Activated B cell treated with CpG ODN at 0.5 μM for 24 hours (primary cell): ENCODE results near the gene PKN1. TPM values are rescaled to one million over a fixed set of nuclear protein-coding genes. Genes with fewer than 3 reads are reported as not detected.
A peak's percentile ranks its signal among the peaks of the same experiment; 100 is the strongest.

Source experiments
- ATAC-seq: fragments of 200-7000 bp; cut with Tn5 transposase; one replicate; pipeline ENCODE4 v1.10.0; 2021; ENCODE audit warnings: low read depth, mild to moderate bottlenecking, moderate library complexity
- CTCF ChIA-PET: fragments of 350-600 bp; sonication (Branson Sonifier 250); formaldehyde crosslinking; loops from one replicate; lab custom pipeline; 2021; ENCODE audit warnings: antibody characterized with exemption; lab: Charles Lee
- POLR2A ChIA-PET: fragments of 350-600 bp; sonication (Branson Sonifier 250); formaldehyde crosslinking; loops from one replicate; lab custom pipeline; 2021; ENCODE audit warnings: antibody characterized with exemption; lab: Charles Lee
- DNase-seq: peaks from one replicate; pipeline ENCODE4 v3.0.0; 2022
- H3K27ac Mint-ChIP-seq: one replicate; pipeline ENCODE4 v1.8.0; 2020; ENCODE audit warnings: mixed read lengths
- H3K27me3 Mint-ChIP-seq: one replicate; pipeline ENCODE4 v1.8.0; 2021; ENCODE audit warnings: mixed read lengths
- H3K36me3 Mint-ChIP-seq: one replicate; pipeline ENCODE4 v1.8.0; 2021; ENCODE audit warnings: low read depth, mixed read lengths
- H3K4me1 Mint-ChIP-seq: one replicate; pipeline ENCODE4 v1.8.0; 2021; ENCODE audit warnings: mixed read lengths
- H3K4me3 Mint-ChIP-seq: one replicate; pipeline ENCODE4 v1.8.0; 2020; ENCODE audit warnings: mild to moderate bottlenecking, mixed read lengths
- H3K9me3 Mint-ChIP-seq: one replicate; pipeline ENCODE4 v1.8.0; 2020; ENCODE audit warnings: mixed read lengths
- CTCF ChIP-seq: fragments of 200-600 bp; IDR thresholded peaks from one replicate; pipeline ENCODE4 v1.8.0; 2022; ENCODE audit warnings: antibody characterized with exemption, mild to moderate bottlenecking
- intact Hi-C: fragments of 100-400 bp; cut with micrococcal nuclease; formaldehyde crosslinking; loops from one replicate; pipeline ENCODE4 v1.15.1; 2024
- total RNA-seq: library from RNA; stranded (reverse); gene quantifications from 2 replicates; pipeline ENCODE4 v1.2.3, GENCODE V29; 2022

PKN1 gene
- total RNA-seq, 1 donor from 2014 or later, result 159 TPM

- peak; percentile 73 for DNase-seq
These were observed 47.0 kb downstream of the PKN1 start for GRCh38 chr19:14479975-14480699.

GRCh38 chr19:14480700-14481079 is 47.6 kb downstream of the PKN1 start:
- Mint-ChIP-seq H3K27ac (no peak overlapping the region), H3K36me3 (peaks cover 3% of the 10 kb centered on the region), H3K9me3 (no peaks in the 10 kb centered on the region), H3K4me1 (peaks cover under 1% of the 10 kb centered on the region), H3K4me3 (no peak overlapping the region), H3K27me3 (peaks cover 9% of the 10 kb centered on the region)
- ChIA-PET POLR2A (no interaction called here), CTCF (interaction anchor here (1.1 to 1.8 kb wide), 3 partner anchors 13 to 344 kb away, joined by 3 to 7 read pairs (median 4); partner anchors contain the start of gene ASF1B)
- intact Hi-C loops, result no loop called here
- ATAC-seq (no peak), DNase-seq (no peak)
- no peak for TF ChIP-seq CTCF

More at GRCh38 chr19:14479975-14480699, 47.0 kb downstream of the PKN1 start:
- Mint-ChIP-seq H3K4me3 (no peak overlapping the region), H3K4me1 (peaks cover 3% of the 10 kb centered on the region), H3K27ac (no peak overlapping the region), H3K27me3 (peaks cover 12% of the 10 kb centered on the region), H3K36me3 (peaks cover 3% of the 10 kb centered on the region), H3K9me3 (no peaks in the 10 kb centered on the region)
- ChIA-PET CTCF (interaction anchor here (0.7 to 1.8 kb wide), 7 partner anchors 14 to 343 kb away, joined by 3 to 7 read pairs (median 3); partner anchors contain the start of gene ASF1B), POLR2A (interaction anchor here (0.6 to 1.9 kb wide), 2 partner anchors 16 to 462 kb away, joined by 3 to 5 read pairs; partner anchors contain the start of gene GIPC1)
- ATAC-seq, result peak; percentile 77
- peak; percentile 36 for TF ChIP-seq CTCF
- intact Hi-C loops, result loop anchor here (10.0 kb wide), 1 partner anchor 405 kb away; the partner anchor contains the start of gene MISP3

- no peak for ATAC-seq
- ChIA-PET POLR2A (interaction anchor here (0.6 kb wide), 1 partner anchor 17 kb away, joined by 5 read pairs; no protein-coding TSS in a partner anchor), CTCF (no interaction called here)
- Mint-ChIP-seq H3K36me3 (peaks cover 3% of the 10 kb centered on the region), H3K4me1 (peaks cover 2% of the 10 kb centered on the region), H3K4me3 (no peak overlapping the region), H3K27ac (no peak overlapping the region), H3K27me3 (no peaks in the 10 kb centered on the region), H3K9me3 (no peaks in the 10 kb centered on the region)
- intact Hi-C loops, result no loop called here
- no peak for DNase-seq
- TF ChIP-seq CTCF, result no peak
These were observed 49.3 kb downstream of the PKN1 start for GRCh38 chr19:14482172-14482941.

- no peak overlapping the region for H3K27ac Mint-ChIP-seq
- POLR2A ChIA-PET, result interaction anchor here (0.7 to 1.3 kb wide), 3 partner anchors 30 to 351 kb away, joined by 4 to 8 read pairs (median 7); partner anchors contain the start of gene ASF1B
These were observed 54.4 kb downstream of the PKN1 start for GRCh38 chr19:14487370-14488125.

More at GRCh38 chr19:14487370-14488125, 54.4 kb downstream of the PKN1 start:
- DNase-seq, result no peak
- intact Hi-C loops, result no loop called here
- Mint-ChIP-seq H3K4me1 (peaks cover 2% of the 10 kb centered on the region), H3K9me3 (no peaks in the 10 kb centered on the region), H3K4me3 (no peak overlapping the region), H3K36me3 (peaks cover 12% of the 10 kb centered on the region), H3K27me3 (no peaks in the 10 kb centered on the region)
- ATAC-seq, result no peak
- TF ChIP-seq CTCF, result no peak
- CTCF ChIA-PET, result interaction anchor here (0.8 kb wide), 1 partner anchor 625 kb away, joined by 3 read pairs; no protein-coding TSS in a partner anchor
